GM20431 (cell line): ENCODE measurements around the gene ZDHHC14.

Experiments
- in situ Hi-C: fragments of 300-500 bp; cut with MseI, MboI; formaldehyde crosslinking; loops from one replicate; pipeline ENCODE4 v1.15.0; 2020; ENCODE audit warnings: low sequenced_read_pairs; ENCODE audit not compliant: unreplicated experiment

The ZDHHC14 gene

GRCh38 chr6:157486572-157486971, 105.6 kb downstream of the ZDHHC14 start:
- in situ Hi-C loops = no loop called here

GRCh38 chr6:157487110-157487773, 106.3 kb downstream of the ZDHHC14 start:
- in situ Hi-C loops = no loop called here

- in situ Hi-C loops = no loop called here
Measured at GRCh38 chr6:157488058-157488457, 107.1 kb downstream of the ZDHHC14 start.

GRCh38 chr6:157488716-157489118, 107.7 kb downstream of the ZDHHC14 start:
- in situ Hi-C loops = no loop called here

DNA sequence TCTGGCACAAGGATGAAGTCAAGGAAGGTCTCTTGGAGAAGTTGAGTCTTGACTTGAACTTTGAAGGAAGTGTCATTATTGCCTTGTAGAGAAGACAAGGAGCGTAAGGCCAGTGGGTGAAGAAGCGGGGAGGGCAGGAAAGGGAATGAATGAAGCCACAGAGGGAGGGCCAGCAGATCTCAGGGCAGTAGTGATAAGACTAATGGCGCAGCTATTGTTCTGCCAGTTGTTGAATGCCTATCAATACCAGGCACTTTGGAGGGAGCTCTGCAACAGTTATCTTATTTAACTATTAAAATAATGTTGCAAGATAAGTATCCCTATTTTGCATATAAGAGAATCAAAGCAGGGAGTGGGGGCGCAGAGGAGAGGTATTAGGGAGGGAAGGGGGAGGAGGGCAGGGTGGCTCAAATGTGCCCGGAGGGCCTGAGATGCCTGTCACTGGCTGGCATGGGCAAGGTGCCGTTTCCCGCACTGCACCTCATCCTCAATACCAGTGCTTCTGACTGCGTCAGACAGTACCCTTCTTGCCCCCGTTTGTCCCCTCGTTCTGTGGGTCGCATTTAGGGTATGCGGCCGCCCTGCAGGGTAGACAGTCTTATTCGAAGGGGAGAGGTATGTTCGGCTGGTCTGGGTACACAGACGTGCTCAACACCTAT, 109.8 kb downstream of the ZDHHC14 start:
- in situ Hi-C loops = no loop called here

DNA sequence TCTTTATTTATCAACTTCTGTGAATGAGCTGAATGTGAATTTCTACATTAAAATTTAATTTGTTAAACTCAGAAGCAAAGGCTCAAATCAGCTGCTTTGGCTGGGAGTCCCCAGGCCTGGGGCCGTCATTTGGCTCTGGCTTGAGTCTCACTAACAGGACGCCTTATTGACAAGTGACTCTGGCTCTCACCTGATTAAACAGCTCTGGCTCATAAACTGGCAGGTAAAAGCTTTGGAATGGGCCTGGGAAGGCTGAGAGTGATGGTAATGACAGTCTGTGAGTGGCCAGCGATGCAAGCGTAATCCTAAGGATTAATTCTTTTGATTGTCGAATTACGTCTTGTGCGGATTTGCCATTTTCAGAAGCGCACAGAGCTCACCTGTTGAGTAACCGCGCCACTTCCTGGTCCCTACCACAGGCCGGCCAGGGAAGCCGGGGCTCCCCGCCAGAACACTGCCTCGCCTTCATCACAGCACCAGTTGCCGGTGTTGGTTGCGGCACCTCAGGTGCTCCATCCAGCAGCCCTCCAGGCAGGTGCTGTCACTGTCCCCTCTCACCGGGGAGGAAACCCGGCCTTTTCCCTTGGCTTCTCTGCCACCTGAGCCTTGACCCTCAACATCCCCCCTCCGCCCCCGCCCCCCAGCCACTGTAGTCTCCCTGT, 110.7 kb downstream of the ZDHHC14 start:
- in situ Hi-C loops = no loop called here

GRCh38 chr6:157492249-157492648, 111.3 kb downstream of the ZDHHC14 start:
- in situ Hi-C loops = no loop called here

DNA sequence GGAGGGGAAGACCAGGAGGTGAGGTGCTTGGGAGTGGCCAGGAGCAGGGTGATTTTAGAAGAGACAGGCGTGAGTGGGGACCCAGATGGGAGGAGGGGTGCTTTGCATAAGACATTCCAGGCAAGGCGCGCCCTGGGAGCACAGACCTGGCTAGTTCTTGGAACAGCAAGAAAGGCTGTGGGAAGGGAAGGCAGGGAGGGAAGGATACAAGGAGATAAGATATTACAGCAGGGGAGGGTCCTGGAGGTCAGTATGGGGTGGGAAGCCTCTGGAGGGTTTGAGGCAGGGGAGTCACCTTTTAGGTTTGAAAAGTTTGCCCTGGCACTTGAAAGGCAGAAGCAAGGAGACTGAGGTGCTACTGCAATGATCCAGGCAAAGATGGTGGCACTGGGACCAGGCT, 111.8 kb downstream of the ZDHHC14 start:
- in situ Hi-C loops = no loop called here

DNA sequence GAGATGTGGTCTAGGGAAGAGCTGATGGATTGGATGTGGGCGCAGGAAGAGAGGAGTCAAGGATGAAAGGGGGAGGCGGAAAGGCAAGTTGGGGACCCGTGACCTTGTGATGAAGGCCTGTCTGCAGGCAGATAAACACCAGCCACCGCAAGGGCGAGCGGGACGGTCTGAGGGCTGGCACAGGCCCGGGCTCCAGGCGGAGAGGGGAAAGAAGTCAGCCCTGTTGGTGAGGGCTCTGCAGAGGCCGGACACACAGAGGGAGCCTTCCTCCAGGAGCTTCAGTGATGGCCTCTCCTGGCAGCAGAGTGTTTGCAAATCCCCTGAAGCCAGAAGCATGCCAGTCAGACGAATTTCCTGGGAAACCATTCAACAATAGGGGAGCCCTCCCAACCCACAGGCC, 112.2 kb downstream of the ZDHHC14 start:
- in situ Hi-C loops = no loop called here

- in situ Hi-C loops = no loop called here
Measured at GRCh38 chr6:157493576-157493975, 112.6 kb downstream of the ZDHHC14 start.

- in situ Hi-C loops = no loop called here
Measured at GRCh38 chr6:157494132-157494710, 113.2 kb downstream of the ZDHHC14 start.

DNA sequence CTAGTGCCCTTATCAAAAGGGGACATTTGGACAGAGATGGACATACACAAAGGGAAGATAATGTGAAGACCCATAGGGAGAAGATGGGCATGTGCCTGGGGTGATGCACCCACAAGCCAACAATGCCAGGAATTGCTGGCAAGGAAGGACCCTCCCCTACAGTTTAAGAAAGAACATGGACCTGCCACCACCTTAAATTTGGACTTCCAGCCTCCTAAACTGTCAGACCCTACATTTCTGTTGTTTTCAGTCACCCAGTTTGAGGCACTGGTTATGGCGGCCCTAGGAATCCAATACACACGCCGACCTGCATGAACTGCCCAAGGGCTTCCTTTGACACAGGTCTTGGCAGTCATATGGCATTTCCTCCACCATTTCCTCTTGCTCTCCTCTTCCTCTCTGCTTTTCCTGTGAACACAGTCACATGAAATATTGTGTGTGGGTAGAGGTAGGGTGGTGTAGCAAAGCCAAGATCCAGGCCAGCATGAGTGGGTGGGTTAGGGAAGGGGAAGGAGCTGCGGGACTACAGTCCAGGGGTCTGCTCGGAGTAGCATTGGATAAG, 115.6 kb downstream of the ZDHHC14 start:
- in situ Hi-C loops = no loop called here

DNA sequence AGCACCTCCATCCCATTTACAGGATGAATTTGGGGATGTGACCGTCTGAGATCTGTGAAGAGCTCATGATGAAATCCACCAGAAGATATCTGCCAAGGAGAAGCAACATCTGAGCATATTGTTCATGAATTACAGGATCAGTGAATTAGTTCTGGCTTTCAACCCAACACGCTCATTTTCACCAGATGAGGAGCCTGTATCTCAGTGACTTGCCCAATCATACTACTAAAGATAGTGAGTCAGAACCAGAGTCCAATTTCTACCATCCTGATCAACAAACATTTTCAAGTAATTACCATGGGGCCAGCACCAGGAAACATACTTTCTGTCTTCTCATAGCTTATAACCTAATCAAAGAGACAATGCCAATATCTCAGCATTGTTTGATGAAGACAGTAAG, 116.6 kb downstream of the ZDHHC14 start:
- in situ Hi-C loops = no loop called here

GRCh38 chr6:157498817-157499216, 117.8 kb downstream of the ZDHHC14 start:
- in situ Hi-C loops = no loop called here

GRCh38 chr6:157500022-157500421, 119.0 kb downstream of the ZDHHC14 start:
- in situ Hi-C loops = no loop called here

DNA sequence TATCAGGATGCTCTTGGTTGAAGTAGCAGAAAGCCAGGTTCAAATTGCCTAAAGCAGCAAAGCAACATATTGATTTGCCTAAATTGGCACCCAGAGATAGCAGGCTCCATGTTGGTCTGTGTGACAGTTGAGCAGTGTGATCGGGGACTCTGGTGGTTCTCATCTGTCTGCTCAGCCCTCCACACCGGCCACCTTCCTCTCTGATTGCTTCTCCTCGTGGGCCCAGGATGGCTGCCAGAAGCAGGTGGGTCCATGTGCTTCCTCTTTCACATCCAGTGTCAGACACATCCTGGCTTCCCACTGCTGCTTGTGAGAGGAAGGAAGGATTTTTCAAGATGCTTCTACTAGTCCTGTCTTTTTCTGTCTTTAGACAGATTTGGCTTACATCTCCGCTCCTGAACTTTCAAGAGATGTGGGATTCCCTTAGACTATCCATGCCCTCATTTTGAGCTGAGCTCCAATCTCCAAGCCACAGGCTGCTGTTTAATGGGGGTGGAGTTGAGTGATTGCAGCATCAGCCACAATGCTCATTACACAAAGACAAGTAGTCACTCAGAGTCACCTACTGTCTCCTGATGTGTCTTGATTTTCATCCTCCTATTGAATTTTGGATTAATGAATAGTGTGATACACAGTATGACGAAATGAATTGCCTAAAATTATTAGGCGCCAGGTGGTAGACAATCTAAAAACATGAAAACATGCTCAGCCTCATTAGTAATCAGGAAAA, 122.2 kb downstream of the ZDHHC14 start:
- in situ Hi-C loops = no loop called here

GRCh38 chr6:157505912-157506491, 125.0 kb downstream of the ZDHHC14 start:
- in situ Hi-C loops = no loop called here

GRCh38 chr6:157510323-157511188, 129.6 kb downstream of the ZDHHC14 start:
- in situ Hi-C loops = no loop called here
